ENCODE data around the gene ALDH18A1.

DNA sequence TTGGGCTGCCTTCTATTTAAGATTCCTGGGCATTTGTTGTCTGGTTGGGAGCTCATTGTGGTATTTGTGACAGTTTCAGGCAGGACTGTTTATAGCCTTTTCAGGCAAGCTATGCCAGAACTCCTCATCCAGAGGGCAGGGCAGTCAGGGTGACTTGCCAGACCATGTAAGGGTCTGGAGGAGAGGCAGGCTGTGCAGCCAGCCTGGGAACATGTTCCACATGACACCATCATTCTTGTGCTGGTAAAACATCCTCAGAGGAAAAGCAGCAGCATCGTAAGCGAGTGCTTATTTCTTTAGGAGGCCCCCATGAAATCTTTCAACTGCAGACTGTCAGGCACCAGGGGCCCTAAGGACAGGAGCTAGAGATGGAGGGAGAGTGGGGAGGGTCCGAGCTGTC lies 51.3 kb downstream of the ALDH18A1 start:
- TF ChIP-seq, protein P1, sequence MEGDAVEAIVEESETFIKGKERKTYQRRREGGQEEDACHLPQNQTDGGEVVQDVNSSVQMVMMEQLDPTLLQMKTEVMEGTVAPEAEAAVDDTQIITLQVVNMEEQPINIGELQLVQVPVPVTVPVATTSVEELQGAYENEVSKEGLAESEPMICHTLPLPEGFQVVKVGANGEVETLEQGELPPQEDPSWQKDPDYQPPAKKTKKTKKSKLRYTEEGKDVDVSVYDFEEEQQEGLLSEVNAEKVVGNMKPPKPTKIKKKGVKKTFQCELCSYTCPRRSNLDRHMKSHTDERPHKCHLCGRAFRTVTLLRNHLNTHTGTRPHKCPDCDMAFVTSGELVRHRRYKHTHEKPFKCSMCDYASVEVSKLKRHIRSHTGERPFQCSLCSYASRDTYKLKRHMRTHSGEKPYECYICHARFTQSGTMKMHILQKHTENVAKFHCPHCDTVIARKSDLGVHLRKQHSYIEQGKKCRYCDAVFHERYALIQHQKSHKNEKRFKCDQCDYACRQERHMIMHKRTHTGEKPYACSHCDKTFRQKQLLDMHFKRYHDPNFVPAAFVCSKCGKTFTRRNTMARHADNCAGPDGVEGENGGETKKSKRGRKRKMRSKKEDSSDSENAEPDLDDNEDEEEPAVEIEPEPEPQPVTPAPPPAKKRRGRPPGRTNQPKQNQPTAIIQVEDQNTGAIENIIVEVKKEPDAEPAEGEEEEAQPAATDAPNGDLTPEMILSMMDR (IDR thresholded peaks at IDR 0.05 in 4 of 5, conservative IDR thresholded peaks at IDR 0.05 in 1 of 5): no peak
- TF ChIP-seq POLR2A (IDR thresholded peaks at IDR 0.05): no peak
